ENCODE results near the gene ADGRG1. TPM values are rescaled to one million over a fixed set of nuclear protein-coding genes. Genes with fewer than 3 reads are reported as not detected.
A peak's percentile ranks its signal among the peaks of the same experiment; 100 is the strongest.

The ADGRG1 gene
- total and polyA plus RNA-seq, 3 donors from 2014 or later, result 134 to 346 (median 296) TPM

DNA sequence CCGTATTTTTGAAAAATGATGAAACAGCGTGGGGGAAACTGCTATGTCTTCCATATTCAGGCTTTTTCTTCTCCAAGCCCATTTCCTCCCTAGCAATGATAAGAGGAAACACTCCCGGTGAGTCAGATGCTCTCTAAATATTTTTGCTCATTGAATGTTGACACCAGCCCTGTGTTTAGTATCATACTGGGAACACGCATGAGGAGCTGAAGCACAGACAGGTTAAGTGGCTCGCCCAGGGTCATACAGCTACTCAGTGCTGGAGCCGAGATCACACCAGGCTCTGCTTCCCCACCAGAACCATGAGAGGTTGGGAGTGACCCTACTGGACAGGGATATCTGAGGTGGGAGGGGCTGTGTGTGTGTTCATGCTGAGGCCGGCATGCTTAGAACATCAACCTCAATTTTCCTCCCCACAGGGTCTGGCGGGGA lies 37.8 kb upstream of the ADGRG1 start:
- Histone ChIP-seq H3K4me1 (no peaks in the 10 kb centered on the region), H3K27me3 (no peaks in the 10 kb centered on the region), H3K9me3 (no peaks in the 10 kb centered on the region), H3K27ac (no peak overlapping the region), H3K36me3 (ENCODE audit: low read depth, missing control alignments) (no peaks in the 10 kb centered on the region), H3K4me3 (no peak overlapping the region)
- DNase-seq, result no peak
- 49 to 52% methylated on average over 8 of the region's 8 CpGs for WGBS, 2 donors
- intact Hi-C loops (cut with DNase I; ENCODE audit: low total_unique reads), result no loop called here
- TF ChIP-seq, protein P1, sequence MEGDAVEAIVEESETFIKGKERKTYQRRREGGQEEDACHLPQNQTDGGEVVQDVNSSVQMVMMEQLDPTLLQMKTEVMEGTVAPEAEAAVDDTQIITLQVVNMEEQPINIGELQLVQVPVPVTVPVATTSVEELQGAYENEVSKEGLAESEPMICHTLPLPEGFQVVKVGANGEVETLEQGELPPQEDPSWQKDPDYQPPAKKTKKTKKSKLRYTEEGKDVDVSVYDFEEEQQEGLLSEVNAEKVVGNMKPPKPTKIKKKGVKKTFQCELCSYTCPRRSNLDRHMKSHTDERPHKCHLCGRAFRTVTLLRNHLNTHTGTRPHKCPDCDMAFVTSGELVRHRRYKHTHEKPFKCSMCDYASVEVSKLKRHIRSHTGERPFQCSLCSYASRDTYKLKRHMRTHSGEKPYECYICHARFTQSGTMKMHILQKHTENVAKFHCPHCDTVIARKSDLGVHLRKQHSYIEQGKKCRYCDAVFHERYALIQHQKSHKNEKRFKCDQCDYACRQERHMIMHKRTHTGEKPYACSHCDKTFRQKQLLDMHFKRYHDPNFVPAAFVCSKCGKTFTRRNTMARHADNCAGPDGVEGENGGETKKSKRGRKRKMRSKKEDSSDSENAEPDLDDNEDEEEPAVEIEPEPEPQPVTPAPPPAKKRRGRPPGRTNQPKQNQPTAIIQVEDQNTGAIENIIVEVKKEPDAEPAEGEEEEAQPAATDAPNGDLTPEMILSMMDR (IDR thresholded peaks at IDR 0.05), result no peak
- TF ChIP-seq POLR2A (IDR thresholded peaks at IDR 0.05), result no peak

- TF ChIP-seq POLR2A (IDR thresholded peaks at IDR 0.05), result no peak
- TF ChIP-seq, protein P1 (IDR thresholded peaks at IDR 0.05), result peak; percentile 84 to 88 (median 86)
- Histone ChIP-seq H3K27ac (no peak overlapping the region), H3K27me3 (no peaks in the 10 kb centered on the region), H3K4me3 (no peak overlapping the region), H3K9me3 (no peaks in the 10 kb centered on the region), H3K4me1 (no peaks in the 10 kb centered on the region), H3K36me3 (ENCODE audit: low read depth, missing control alignments) (no peaks in the 10 kb centered on the region)
- peak; percentile 82 for DNase-seq
- intact Hi-C loops (cut with DNase I; ENCODE audit: low total_unique reads), result no loop called here
- WGBS, 2 donors, result 38 to 50% methylated on average over 8 to 9 of the region's 9 CpGs
Measured at GRCh38 chr16:57591086-57591869, 37.2 kb upstream of the ADGRG1 start.

DNA sequence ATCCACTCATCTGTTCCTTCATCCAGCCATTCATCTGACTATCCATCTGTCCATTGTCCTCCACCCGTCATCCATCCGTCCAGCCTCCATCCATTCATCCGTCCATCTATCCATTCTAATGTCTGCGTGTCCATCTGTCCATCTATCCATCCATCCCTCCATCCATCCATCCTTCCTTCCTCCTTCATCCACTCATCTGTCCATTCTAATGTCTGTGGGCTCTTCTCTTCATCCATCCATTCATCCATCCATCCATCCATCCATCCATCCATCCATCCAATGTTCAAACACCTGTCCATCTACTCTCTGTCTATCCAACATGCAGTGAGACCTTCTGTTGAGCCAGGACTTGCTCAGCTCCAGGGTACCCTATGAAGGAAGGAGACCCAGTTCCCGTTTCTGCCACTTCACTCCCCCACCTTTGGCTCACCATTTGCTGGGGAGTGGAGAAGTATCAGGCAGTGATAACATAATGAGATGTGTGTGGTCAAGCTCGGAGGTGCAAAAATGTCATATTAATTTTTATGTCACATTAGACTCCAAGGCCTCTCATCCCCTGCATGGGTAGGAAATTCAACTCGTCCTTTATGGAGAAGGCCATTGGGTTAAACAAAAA lies 36.5 kb upstream of the ADGRG1 start:
- no peak for DNase-seq
- TF ChIP-seq POLR2A (IDR thresholded peaks at IDR 0.05), result no peak
- TF ChIP-seq, protein P1 (IDR thresholded peaks at IDR 0.05), result no peak
- intact Hi-C loops (cut with DNase I; ENCODE audit: low total_unique reads), result no loop called here
- Histone ChIP-seq H3K9me3 (no peaks in the 10 kb centered on the region), H3K27me3 (no peaks in the 10 kb centered on the region), H3K4me3 (no peak overlapping the region), H3K27ac (no peak overlapping the region), H3K4me1 (no peaks in the 10 kb centered on the region), H3K36me3 (ENCODE audit: low read depth, missing control alignments) (no peaks in the 10 kb centered on the region)
- 71 to 77% methylated on average over 7 of the region's 7 CpGs for WGBS, 2 donors

DNA sequence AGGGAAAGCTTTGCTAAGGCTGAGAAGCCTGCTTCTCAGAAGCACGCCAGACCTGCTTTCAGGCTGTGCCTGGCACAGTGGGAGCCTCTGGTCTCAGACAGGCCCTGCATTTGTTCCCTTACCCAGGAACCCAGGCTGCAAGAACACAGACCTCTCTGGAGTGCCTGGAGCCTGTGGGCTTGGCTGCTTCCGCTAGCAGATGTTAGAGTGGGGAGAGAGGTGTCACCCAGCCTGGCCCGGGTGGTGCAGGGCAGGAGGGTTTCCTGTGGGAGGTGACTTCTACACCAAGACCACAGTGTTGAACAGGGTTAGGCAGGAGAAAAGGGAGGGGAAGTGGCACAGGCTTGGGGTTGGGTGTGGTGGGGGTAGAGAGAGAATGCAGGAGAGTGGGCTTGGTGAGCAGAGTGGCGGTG lies 35.8 kb upstream of the ADGRG1 start:
- no peak for TF ChIP-seq POLR2A (IDR thresholded peaks at IDR 0.05)
- TF ChIP-seq, protein P1 (IDR thresholded peaks at IDR 0.05), result no peak
- Histone ChIP-seq H3K9me3 (no peaks in the 10 kb centered on the region), H3K4me1 (no peaks in the 10 kb centered on the region), H3K27ac (no peak overlapping the region), H3K36me3 (ENCODE audit: low read depth, missing control alignments) (no peaks in the 10 kb centered on the region), H3K4me3 (no peak overlapping the region), H3K27me3 (no peaks in the 10 kb centered on the region)
- no peak for DNase-seq
- 62 to 63% methylated on average over 4 of the region's 4 CpGs for WGBS, 2 donors
- intact Hi-C loops (cut with DNase I; ENCODE audit: low total_unique reads), result no loop called here
